K562 (cell line): Measurements from ENCODE around the gene RUVBL1. TPM values are rescaled to one million over a fixed set of nuclear protein-coding genes. Genes with fewer than 3 reads are reported as not detected.

Source experiments
- ATAC-seq: fragments of 200-7000 bp; cut with Tn5 transposase; 3 replicates; pipeline ENCODE4 v1.9.1; 2020; ENCODE audit warnings: moderate library complexity
- BruUV-seq: library from RNA; stranded (reverse); fragments of 400-500 nt; replicated peaks from 2 replicates; lab custom pipeline; 2021; lab: Mats Ljungman, UMichigan
- CTCF ChIA-PET: fragments of 300-600 bp; formaldehyde crosslinking; extraction: SDS; loops from one replicate; lab custom pipeline; 2021; ENCODE audit warnings: low intra/inter-chr PET ratio; lab: Yijun Ruan, JAX
- POLR2A ChIA-PET: fragments of 300-600, 350-650 bp; sonication (Branson Sonifier 250); formaldehyde crosslinking; extraction: SDS; loops from one replicate; lab custom pipeline; 2021; ENCODE audit warnings: antibody characterized with exemption, inconsistent platforms; lab: Yijun Ruan, JAX
- DNase-seq, 4 experiments: peaks; one replicate each; pipeline versions ENCODE4 v3.0.0 to v3.0.0-alpha.2; 2011 to 2018; ENCODE audit warnings: low spot score in 3 of 4, mixed read lengths in 3 of 4; ENCODE audit errors: extremely low read depth in 1 of 4
- FAIRE-seq: peaks from 2 replicates; lab custom pipeline; 2011; peaks lifted over from hg19 to GRCh38; lab: Jason Lieb, UNC
- H2AFZ ChIP-seq: 2 replicates; pipeline ENCODE4 v1.6.0; 2011; ENCODE audit warnings: low read depth, low read length, control low read depth, inconsistent platforms
- H3K27ac ChIP-seq: fragments of 200-600 bp; 3 replicates; pipeline ENCODE4 v1.8.0; 2011; ENCODE audit warnings: low read depth, mild to moderate bottlenecking, control low read depth, inconsistent platforms, low read length, moderate library complexity, mixed read lengths; ENCODE audit errors: extremely low read depth
- H3K27me3 ChIP-seq, 2 experiments: fragments of 300-600 bp in 1 of 2; 2 replicates in 1 of 2; 3 replicates in 1 of 2; pipeline versions ENCODE4 v1.6.0 to v1.8.0; 2011; ENCODE audit warnings: inconsistent platforms in 2 of 2, low read length in 2 of 2, mild to moderate bottlenecking in 1 of 2, mixed read lengths in 1 of 2, moderate library complexity in 1 of 2; ENCODE audit not compliant: control insufficient read depth in 2 of 2, insufficient read depth in 2 of 2
- H3K36me3 ChIP-seq: fragments of 300-600 bp; 3 replicates; pipeline ENCODE4 v1.8.0; 2011; ENCODE audit warnings: mild to moderate bottlenecking, low read length, inconsistent platforms; ENCODE audit not compliant: control insufficient read depth, insufficient read depth
- H3K4me1 ChIP-seq, 2 experiments: fragments of 200-600 bp in 1 of 2; replicated peaks in 1 of 2; 2 replicates in 1 of 2; 3 replicates in 1 of 2; pipeline versions ENCODE4 v1.5.1 to v1.8.0; 2011; ENCODE audit warnings: inconsistent platforms in 2 of 2, low read length in 2 of 2, mild to moderate bottlenecking in 1 of 2, mixed read lengths in 1 of 2, moderate library complexity in 1 of 2; ENCODE audit not compliant: control insufficient read depth in 2 of 2, insufficient read depth in 2 of 2
- H3K4me2 ChIP-seq: 2 replicates; pipeline ENCODE4 v1.6.1; 2011; ENCODE audit warnings: low read length, control low read depth, inconsistent platforms, mixed read lengths; ENCODE audit not compliant: insufficient read depth
- H3K4me3 ChIP-seq: fragments of 200-600 bp; sonication (generic), shearing (Covaris generic); 2 replicates; pipeline ENCODE4 v1.5.1; 2016; ENCODE audit warnings: control low read depth, inconsistent platforms
- H3K79me2 ChIP-seq: fragments of 200-600 bp; 3 replicates; pipeline ENCODE4 v1.8.0; 2011; ENCODE audit warnings: low read length, inconsistent platforms; ENCODE audit not compliant: control insufficient read depth, insufficient read depth
- H3K9ac ChIP-seq, 2 experiments: 2 replicates each; pipeline versions ENCODE4 v1.6.0 to v1.6.1; 2011; ENCODE audit warnings: low read depth in 2 of 2, low read length in 2 of 2, control low read depth in 1 of 2, inconsistent platforms in 1 of 2, mild to moderate bottlenecking in 1 of 2, mixed read lengths in 1 of 2; ENCODE audit not compliant: insufficient read depth in 1 of 2
- H3K9me1 ChIP-seq: one replicate; pipeline ENCODE4 v1.6.0; 2011; ENCODE audit warnings: inconsistent platforms, mild to moderate bottlenecking, low read length, moderate library complexity; ENCODE audit not compliant: control insufficient read depth, insufficient read depth
- H3K9me3 ChIP-seq: replicated peaks from 2 replicates; pipeline ENCODE4 v1.5.1; 2011; ENCODE audit warnings: low read depth, low read length, inconsistent platforms; ENCODE audit not compliant: control insufficient read depth, insufficient read depth
- H4K20me1 ChIP-seq: replicated peaks from 2 replicates; pipeline ENCODE4 v1.6.1; 2011; ENCODE audit warnings: low read length, inconsistent platforms, mixed read lengths; ENCODE audit not compliant: control insufficient read depth, insufficient read depth
- ARID1B ChIP-seq: fragments of 450-650 bp; IDR thresholded peaks from 2 replicates; pipeline ENCODE4 v1.6.1; 2016; ENCODE audit warnings: antibody characterized with exemption, mild to moderate bottlenecking, inconsistent platforms
- ATF7 ChIP-seq: fragments of 450-650 bp; IDR thresholded peaks from 2 replicates; pipeline ENCODE4 v1.7.1; 2014; ENCODE audit warnings: mild to moderate bottlenecking, moderate library complexity
- DMBX1 ChIP-seq: fragments of 250-450 bp; sonication (Bioruptor Pico); IDR thresholded peaks from 2 replicates; pipeline ENCODE4 v1.8.0; 2022; ENCODE audit warnings: inconsistent platforms, mild to moderate bottlenecking, moderate library complexity, borderline replicate concordance
- ERF ChIP-seq: fragments of 450-650 bp; formaldehyde crosslinking; IDR thresholded peaks from 2 replicates; pipeline ENCODE4 v1.4.0; 2020; ENCODE audit warnings: mild to moderate bottlenecking, mixed read lengths
- PREB ChIP-seq: sonication (generic); formaldehyde crosslinking; IDR thresholded peaks from 2 replicates; pipeline ENCODE4 v1.8.1; 2023; ENCODE audit warnings: mild to moderate bottlenecking, missing genetic modification reagents
- RFX1 ChIP-seq: fragments of 450-650 bp; IDR thresholded peaks from 2 replicates; pipeline ENCODE4 v1.6.1; 2016; ENCODE audit warnings: mild to moderate bottlenecking, moderate library complexity
- SMAD3 ChIP-seq: fragments of 450-650 bp; formaldehyde crosslinking; conservative IDR thresholded peaks from 2 replicates; pipeline ENCODE4 v1.4.0; 2020; ENCODE audit warnings: mild to moderate bottlenecking
- STAT5B ChIP-seq: fragments of 250-450 bp; sonication (Bioruptor Pico); IDR thresholded peaks from 2 replicates; pipeline ENCODE4 v1.8.0; 2021; ENCODE audit warnings: mild to moderate bottlenecking, inconsistent platforms
- ZNF77 ChIP-seq: fragments of 250-450 bp; sonication (Bioruptor Pico); IDR thresholded peaks from 2 replicates; pipeline ENCODE4 v1.5.0; 2020
- whole genome bisulfite sequencing: fragments of 100-300 bp; shearing (Covaris generic); methylation state at CpG from one replicate; pipeline ENCODE4 v1.1.6; 2016; ENCODE audit warnings: low coverage, mixed read lengths; ENCODE audit not compliant: insufficient coverage; ENCODE audit errors: missing lambda C conversion rate; 5-methylcytosine and 5-hydroxymethylcytosine counted together
- in situ Hi-C: fragments of 300-500 bp; cut with MboI; formaldehyde crosslinking; loops from 4 replicates; pipeline ENCODE4 v1.15.0; 2018; ENCODE audit warnings: inconsistent platforms, mixed read lengths
- intact Hi-C: fragments of 100-400 bp; cut with micrococcal nuclease; formaldehyde crosslinking; loops from 2 replicates; pipeline ENCODE4 v1.14.2; 2022
- polyA plus RNA-seq, 8 experiments: library from polyadenylated mRNA; depleted of rRNA in 4 of 8; stranded (reverse) in 5 of 8; unstranded in 3 of 8; fragments of >200 nt; fragmentation: Nextera tagmentation in 2 of 8; fragmentation: Illumina TruSeq in 1 of 8; extraction: Ambion mirVana in 2 of 8; extraction: Trizol in 1 of 8; gene quantifications; 2 replicates each; pipeline versions ENCODE4 v1.2.1 to v1.2.3, GENCODE V29; 2011 to 2014; ENCODE audit warnings: inconsistent platforms in 1 of 8, missing spikeins in 1 of 8
- total RNA-seq, 7 experiments: library from RNA; depleted of rRNA in 6 of 7; stranded (reverse); fragments of >200 nt in 6 of 7; fragmentation: Illumina TruSeq in 2 of 7; extraction: Trizol in 2 of 7; gene quantifications; 2 replicates each; pipeline versions ENCODE4 v1.2.1 to v1.2.3, GENCODE V29; 2011 to 2021; ENCODE audit warnings: low replicate concordance in 1 of 7

The RUVBL1 gene
- total and polyA plus RNA-seq, 9 of the 15 experiments (the other 6 are each of a cell fraction or from before 2014, with no cell fraction given), result 20.7 to 147 (median 113) TPM

GRCh38 chr3:128107834-128108233, 15.8 kb downstream of the RUVBL1 start:
- intact Hi-C loops, result no loop called here
- H3K36me3 ChIP-seq, result peaks cover 83% of the 10 kb centered on the region
- no peak overlapping the region for H3K27ac ChIP-seq
- in situ Hi-C loops, result no loop called here
- no peak for TF ChIP-seq ARID1B
- TF ChIP-seq ERF (CRISPR knock-in tag), result no peak
- no peak for TF ChIP-seq ZNF77 (CRISPR knock-in tag)
- no peak for TF ChIP-seq ATF7
- TF ChIP-seq SMAD3 (CRISPR knock-in tag), result no peak
- no peaks in the 10 kb centered on the region for H4K20me1 ChIP-seq
- H3K4me3 ChIP-seq, result no peak overlapping the region
- ChIA-PET CTCF (no interaction called here), POLR2A (no interaction called here)
- peaks cover 36% of the 10 kb centered on the region for H3K79me2 ChIP-seq
- FAIRE-seq (no peak), ATAC-seq (no peak), DNase-seq (no peak)
- no peak overlapping the region for H3K4me2 ChIP-seq
- no peaks in the 10 kb centered on the region for H3K27me3 ChIP-seq
- H3K9ac ChIP-seq, result no peak overlapping the region
- no TSS peak for BruUV-seq
- no peak overlapping the region for H2AFZ ChIP-seq
- no peaks in the 10 kb centered on the region for H3K9me1 ChIP-seq
- H3K9me3 ChIP-seq, result no peaks in the 10 kb centered on the region
- H3K4me1 ChIP-seq, result peaks cover 0 to 4% of the 10 kb centered on the region in 2 experiments; a peak in 2 of 5 replicates
- 88% methylated on average over 5 of the region's 8 CpGs for WGBS

GRCh38 chr3:128103136-128103676, 20.4 kb downstream of the RUVBL1 start:
- H3K4me2 ChIP-seq, result no peak overlapping the region
- no TSS peak for BruUV-seq
- WGBS, result 92% methylated on average over 4 of the region's 5 CpGs
- H3K79me2 ChIP-seq, result peaks cover 13% of the 10 kb centered on the region; the same call in 2 of the 3 replicates
- no peaks in the 10 kb centered on the region for H3K27me3 ChIP-seq
- peaks cover 95% of the 10 kb centered on the region; the same call in 2 of the 3 replicates for H3K36me3 ChIP-seq
- no peaks in the 10 kb centered on the region for H3K9me1 ChIP-seq
- H3K27ac ChIP-seq, result no peak overlapping the region
- no peaks in the 10 kb centered on the region for H3K9me3 ChIP-seq
- H3K4me3 ChIP-seq, result no peak overlapping the region
- ATAC-seq (no peak), FAIRE-seq (no peak), DNase-seq (no peak)
- no peaks in the 10 kb centered on the region; a peak in 1 of 5 replicates for H3K4me1 ChIP-seq
- H4K20me1 ChIP-seq, result no peaks in the 10 kb centered on the region
- ChIA-PET CTCF (no interaction called here), POLR2A (no interaction called here)
- TF ChIP-seq DMBX1 (CRISPR knock-in tag) (no peak), PREB (CRISPR knock-in tag) (no peak), STAT5B (CRISPR knock-in tag) (no peak), RFX1 (no peak)
- intact Hi-C loops (no loop called here), in situ Hi-C loops (no loop called here)
- H2AFZ ChIP-seq, result no peak overlapping the region
- H3K9ac ChIP-seq, result no peak overlapping the region
